ENCODE results near the gene HLX.

Gene HLX

GRCh38 chr1:220918285-220918951, 39.2 kb downstream of the HLX start:
- DNase-seq (ENCODE audit: low read depth, low spot score) = no peak
- TF ChIP-seq, protein P1, sequence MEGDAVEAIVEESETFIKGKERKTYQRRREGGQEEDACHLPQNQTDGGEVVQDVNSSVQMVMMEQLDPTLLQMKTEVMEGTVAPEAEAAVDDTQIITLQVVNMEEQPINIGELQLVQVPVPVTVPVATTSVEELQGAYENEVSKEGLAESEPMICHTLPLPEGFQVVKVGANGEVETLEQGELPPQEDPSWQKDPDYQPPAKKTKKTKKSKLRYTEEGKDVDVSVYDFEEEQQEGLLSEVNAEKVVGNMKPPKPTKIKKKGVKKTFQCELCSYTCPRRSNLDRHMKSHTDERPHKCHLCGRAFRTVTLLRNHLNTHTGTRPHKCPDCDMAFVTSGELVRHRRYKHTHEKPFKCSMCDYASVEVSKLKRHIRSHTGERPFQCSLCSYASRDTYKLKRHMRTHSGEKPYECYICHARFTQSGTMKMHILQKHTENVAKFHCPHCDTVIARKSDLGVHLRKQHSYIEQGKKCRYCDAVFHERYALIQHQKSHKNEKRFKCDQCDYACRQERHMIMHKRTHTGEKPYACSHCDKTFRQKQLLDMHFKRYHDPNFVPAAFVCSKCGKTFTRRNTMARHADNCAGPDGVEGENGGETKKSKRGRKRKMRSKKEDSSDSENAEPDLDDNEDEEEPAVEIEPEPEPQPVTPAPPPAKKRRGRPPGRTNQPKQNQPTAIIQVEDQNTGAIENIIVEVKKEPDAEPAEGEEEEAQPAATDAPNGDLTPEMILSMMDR (IDR thresholded peaks at IDR 0.05; ENCODE audit: insufficient read depth, low read length, missing control alignments) = no peak
- ChIA-PET CTCF (interaction anchor here (1.4 to 1.6 kb wide), 2 partner anchors 9 to 285 kb away, joined by 4 to 7 read pairs; no protein-coding TSS in a partner anchor), POLR2A (no interaction called here)
- H3K4me3 ChIP-seq (ENCODE audit: low read depth, low read length) = no peak overlapping the region

GRCh38 chr1:220920967-220921366, 41.7 kb downstream of the HLX start:
- CTCF ChIA-PET = interaction anchor here (1.8 kb wide), 1 partner anchor 12 kb away, joined by 6 read pairs; no protein-coding TSS in a partner anchor
- DNase-seq (ENCODE audit: low read depth, low spot score) = no peak
- POLR2A ChIA-PET = no interaction called here
- TF ChIP-seq, protein P1 (IDR thresholded peaks at IDR 0.05; ENCODE audit: insufficient read depth, low read length, missing control alignments) = no peak
- no peak overlapping the region for H3K4me3 ChIP-seq (ENCODE audit: low read depth, low read length)

- CTCF ChIA-PET = interaction anchor here (1.8 kb wide), 1 partner anchor 12 kb away, joined by 6 read pairs; no protein-coding TSS in a partner anchor
- no peak for DNase-seq (ENCODE audit: low read depth, low spot score)
- TF ChIP-seq, protein P1 (IDR thresholded peaks at IDR 0.05; ENCODE audit: insufficient read depth, low read length, missing control alignments) = no peak
- POLR2A ChIA-PET = no interaction called here
- no peak overlapping the region for H3K4me3 ChIP-seq (ENCODE audit: low read depth, low read length)
Observed at GRCh38 chr1:220921498-220921897, 42.3 kb downstream of the HLX start.

DNA sequence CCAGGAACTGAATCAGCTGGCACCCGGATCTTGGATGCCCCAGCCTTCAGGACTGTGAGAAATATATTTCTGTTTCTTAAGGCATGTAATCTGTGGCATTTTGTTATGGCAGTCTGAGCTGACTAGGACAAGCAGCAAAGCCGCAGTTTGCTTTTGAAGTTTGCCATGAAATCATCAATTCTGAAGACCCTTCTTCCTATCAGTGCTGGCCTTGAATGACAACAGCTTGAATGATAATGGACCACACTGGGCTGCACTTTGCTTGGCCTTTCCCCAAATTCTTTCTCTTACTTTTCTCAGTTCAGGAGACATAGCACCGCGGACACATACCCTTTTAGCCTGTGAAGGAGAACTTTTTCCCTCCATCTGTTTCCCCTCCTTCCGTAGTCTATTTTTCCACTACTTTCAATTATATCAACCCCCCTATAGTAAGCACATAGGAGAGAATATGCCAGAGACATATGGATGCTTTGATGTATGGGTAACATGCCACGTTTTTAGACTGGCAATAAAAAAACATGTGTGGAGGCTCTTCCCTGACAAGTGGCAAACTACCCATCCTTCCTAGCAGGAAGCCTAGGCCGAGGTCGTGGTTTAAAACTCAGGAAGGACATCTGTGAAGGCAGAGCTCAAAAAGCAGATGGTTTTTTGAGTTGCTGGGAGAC, 42.9 kb downstream of the HLX start:
- DNase-seq (ENCODE audit: low read depth, low spot score) = no peak

DNA sequence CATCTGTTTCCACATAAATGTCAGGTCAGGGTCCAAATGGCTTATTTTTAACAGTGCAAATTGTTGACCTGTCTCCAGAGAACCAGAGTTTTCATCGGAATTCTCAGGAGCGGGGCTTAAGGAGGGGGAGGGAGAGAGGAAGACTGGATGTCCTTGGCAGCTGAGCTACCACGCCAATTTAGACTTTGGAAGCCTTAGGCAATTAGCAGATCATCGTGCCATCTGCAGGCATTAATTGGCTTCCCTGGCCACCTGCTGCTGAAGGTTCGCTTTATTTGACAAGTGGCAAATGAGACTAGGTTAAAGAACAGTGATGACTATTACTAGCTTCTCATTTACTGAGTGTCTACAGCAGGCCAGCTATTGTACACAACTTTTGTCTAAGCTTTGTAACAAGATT, 43.7 kb downstream of the HLX start:
- TF ChIP-seq, protein P1 (IDR thresholded peaks at IDR 0.05; ENCODE audit: insufficient read depth, low read length, missing control alignments) = no peak
- H3K4me3 ChIP-seq (ENCODE audit: low read depth, low read length) = no peak overlapping the region
- POLR2A ChIA-PET = no interaction called here
- CTCF ChIA-PET = interaction anchor here (1.4 to 1.8 kb wide), 2 partner anchors 14 to 19 kb away, joined by 4 to 6 read pairs; no protein-coding TSS in a partner anchor
- no peak for DNase-seq (ENCODE audit: low read depth, low spot score)

More for the DNA sequence above, 42.9 kb downstream of the HLX start:
- TF ChIP-seq, protein P1 (IDR thresholded peaks at IDR 0.05; ENCODE audit: insufficient read depth, low read length, missing control alignments) = no peak
- CTCF ChIA-PET = interaction anchor here (1.4 to 1.8 kb wide), 2 partner anchors 13 to 20 kb away, joined by 4 to 6 read pairs; no protein-coding TSS in a partner anchor
- POLR2A ChIA-PET = no interaction called here
- no peak overlapping the region for H3K4me3 ChIP-seq (ENCODE audit: low read depth, low read length)

DNA sequence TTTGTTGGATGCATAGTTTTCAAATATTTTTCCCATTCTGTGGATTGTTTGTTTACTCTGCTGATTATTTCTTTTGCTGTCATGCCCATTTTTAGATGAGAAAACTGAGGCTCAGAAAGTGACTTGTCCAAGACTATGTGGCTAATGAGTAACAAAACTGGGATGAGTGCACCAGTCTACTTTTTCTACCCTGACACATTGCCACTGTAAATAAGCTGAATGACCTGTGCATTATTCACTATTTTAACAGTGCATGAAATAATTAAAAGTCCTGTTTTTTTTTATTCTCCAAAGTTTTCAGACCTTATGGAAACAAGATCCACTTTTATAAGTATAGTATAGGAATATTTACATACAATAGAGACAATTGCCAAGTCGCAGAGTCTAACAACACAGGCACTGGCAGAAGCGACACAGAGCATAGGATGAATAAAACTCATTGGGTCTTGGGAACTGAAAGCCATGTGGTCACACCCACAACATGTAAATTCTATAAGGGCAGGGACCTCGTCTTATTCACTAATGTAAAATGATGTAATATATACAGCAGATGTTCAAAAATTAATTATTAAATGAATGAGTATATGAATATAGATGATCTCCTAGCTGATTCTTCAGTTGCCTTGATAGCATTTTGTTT, 45.2 kb downstream of the HLX start:
- no peak for DNase-seq (ENCODE audit: low read depth, low spot score)
- no peak overlapping the region for H3K4me3 ChIP-seq (ENCODE audit: low read depth, low read length)
- ChIA-PET POLR2A (no interaction called here), CTCF (interaction anchor here (0.7 kb wide), 1 partner anchor 15 kb away, joined by 3 read pairs; no protein-coding TSS in a partner anchor)
- TF ChIP-seq, protein P1 (IDR thresholded peaks at IDR 0.05; ENCODE audit: insufficient read depth, low read length, missing control alignments) = no peak

All from AG04449 (cell line).